Activated CD8-positive, alpha-beta memory T cell treated with anti-CD3 and anti-CD28 coated beads for 1 hour (primary cell): ENCODE measurements around the gene MICAL2.

Experiments used
- DNase-seq, 2 donors: peaks; one replicate each; pipeline ENCODE4 v3.0.0-alpha.2; 2020; ENCODE audit warnings: low read depth in 1 of 2; ENCODE audit errors: extremely low read depth in 1 of 2

Gene MICAL2, protein sequence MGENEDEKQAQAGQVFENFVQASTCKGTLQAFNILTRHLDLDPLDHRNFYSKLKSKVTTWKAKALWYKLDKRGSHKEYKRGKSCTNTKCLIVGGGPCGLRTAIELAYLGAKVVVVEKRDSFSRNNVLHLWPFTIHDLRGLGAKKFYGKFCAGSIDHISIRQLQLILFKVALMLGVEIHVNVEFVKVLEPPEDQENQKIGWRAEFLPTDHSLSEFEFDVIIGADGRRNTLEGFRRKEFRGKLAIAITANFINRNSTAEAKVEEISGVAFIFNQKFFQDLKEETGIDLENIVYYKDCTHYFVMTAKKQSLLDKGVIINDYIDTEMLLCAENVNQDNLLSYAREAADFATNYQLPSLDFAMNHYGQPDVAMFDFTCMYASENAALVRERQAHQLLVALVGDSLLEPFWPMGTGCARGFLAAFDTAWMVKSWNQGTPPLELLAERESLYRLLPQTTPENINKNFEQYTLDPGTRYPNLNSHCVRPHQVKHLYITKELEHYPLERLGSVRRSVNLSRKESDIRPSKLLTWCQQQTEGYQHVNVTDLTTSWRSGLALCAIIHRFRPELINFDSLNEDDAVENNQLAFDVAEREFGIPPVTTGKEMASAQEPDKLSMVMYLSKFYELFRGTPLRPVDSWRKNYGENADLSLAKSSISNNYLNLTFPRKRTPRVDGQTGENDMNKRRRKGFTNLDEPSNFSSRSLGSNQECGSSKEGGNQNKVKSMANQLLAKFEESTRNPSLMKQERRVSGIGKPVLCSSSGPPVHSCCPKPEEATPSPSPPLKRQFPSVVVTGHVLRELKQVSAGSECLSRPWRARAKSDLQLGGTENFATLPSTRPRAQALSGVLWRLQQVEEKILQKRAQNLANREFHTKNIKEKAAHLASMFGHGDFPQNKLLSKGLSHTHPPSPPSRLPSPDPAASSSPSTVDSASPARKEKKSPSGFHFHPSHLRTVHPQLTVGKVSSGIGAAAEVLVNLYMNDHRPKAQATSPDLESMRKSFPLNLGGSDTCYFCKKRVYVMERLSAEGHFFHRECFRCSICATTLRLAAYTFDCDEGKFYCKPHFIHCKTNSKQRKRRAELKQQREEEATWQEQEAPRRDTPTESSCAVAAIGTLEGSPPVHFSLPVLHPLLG

DNA sequence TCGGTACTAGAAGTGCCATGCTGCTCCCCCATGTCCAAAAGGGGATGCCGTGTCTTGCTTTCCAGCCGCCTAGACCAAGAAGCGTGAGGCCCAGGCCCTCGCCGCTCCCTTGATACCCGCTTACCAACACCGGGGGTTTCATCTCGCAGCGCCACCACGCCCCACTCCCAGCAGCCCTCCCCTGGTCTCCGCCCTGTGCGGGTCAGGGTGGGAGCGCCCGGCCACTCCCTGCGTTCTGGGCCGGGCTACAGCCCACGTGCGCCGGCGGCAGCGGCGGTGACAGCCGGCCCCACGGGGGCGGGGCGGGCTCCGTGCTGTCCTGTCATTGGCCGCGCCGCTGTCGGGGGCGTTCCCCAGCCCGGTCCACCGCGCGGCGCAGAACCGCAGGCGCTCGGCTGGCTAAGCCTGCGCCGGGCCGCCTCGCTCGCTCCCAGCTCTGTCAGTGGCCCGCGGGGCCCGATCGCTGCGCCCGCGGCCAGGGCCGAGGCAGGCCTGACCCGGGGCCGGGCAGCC, at the start of gene MICAL2:
Gene MICAL2, plus strand, starts transcription at position 390 of the 513 bp plus-strand sequence. CDS start 51,566 bp downstream, outside the sequence.
- DNase-seq: peak; percentile 54 to 77

DNA sequence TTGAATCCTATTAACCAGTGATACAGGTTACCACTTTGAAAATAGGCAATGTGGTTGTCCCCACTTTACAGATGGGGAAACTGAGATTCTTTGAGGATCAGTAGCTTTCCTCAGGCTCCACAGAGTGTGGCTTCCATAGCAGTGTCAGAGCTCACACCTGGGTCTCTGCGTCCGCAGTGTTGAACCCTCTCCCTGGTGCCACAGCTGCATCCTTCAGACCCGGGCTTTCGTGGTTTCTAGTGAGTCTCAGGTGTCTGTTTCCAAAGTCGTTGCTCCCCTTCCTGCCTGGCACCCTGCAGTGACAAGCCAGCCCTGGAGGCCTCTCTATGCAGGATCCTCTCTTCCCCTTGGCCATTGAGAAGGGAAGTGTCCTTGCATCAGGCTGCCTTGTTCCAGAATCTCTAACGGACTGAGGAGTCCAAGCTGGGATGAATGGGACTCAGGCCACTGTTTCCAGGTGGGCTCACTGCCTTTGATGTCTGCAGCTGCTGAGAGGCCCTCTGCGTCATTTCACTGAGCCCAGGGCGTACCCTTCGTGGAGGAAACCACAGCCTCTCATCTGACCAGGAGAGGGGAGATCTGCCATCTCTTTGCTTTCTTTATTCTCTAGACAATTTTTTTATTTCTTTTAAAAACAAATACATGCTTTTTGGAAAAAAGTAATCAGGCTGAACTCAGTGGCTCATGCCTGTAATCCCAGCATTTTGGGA, 48.4 kb upstream of the MICAL2 start:
- DNase-seq: no peak

GRCh38 chr11:12063251-12063650, 47.1 kb upstream of the MICAL2 start:
- DNase-seq: no peak

GRCh38 chr11:12064136-12064953, 46.0 kb upstream of the MICAL2 start:
- DNase-seq: no peak

GRCh38 chr11:12064954-12065280, 45.5 kb upstream of the MICAL2 start:
- no peak for DNase-seq

GRCh38 chr11:12066056-12066798, 44.2 kb upstream of the MICAL2 start:
- no peak for DNase-seq

DNA sequence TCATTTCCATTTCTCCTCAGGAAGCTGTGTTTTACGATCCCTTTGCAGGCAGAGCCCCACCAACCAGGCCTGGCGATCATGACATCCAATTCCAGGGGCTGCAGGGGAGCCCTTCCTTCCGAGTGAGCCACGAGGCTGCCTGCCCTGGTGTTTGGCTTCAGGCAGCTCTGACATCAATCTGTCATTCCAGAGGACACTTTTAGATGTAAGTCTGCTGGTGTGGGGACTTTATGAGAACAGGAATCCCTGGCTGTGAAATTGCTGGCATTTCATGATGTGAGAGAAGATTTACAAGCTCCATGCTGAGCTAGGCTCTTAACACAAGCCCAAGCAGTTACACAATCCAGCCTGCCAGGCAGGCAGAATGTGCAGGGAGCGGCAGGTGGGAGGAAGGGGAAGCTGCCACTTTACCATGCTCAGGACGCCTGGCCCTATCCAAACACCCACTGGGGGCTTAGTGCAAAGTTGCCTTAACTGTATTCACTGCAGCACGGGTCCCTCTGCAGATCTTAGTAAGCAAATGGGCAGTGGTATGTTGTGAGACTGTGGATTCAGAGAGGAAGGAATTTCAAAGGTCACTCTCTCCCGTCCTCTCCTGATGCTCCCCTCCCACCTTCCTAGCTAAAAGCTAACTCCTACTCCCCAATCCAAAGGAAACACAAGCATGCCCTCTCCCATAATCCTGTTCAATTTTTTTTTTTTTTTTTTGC, 43.4 kb upstream of the MICAL2 start:
- DNase-seq: no peak

GRCh38 chr11:12067796-12068357, 42.5 kb upstream of the MICAL2 start:
- no peak for DNase-seq

DNA sequence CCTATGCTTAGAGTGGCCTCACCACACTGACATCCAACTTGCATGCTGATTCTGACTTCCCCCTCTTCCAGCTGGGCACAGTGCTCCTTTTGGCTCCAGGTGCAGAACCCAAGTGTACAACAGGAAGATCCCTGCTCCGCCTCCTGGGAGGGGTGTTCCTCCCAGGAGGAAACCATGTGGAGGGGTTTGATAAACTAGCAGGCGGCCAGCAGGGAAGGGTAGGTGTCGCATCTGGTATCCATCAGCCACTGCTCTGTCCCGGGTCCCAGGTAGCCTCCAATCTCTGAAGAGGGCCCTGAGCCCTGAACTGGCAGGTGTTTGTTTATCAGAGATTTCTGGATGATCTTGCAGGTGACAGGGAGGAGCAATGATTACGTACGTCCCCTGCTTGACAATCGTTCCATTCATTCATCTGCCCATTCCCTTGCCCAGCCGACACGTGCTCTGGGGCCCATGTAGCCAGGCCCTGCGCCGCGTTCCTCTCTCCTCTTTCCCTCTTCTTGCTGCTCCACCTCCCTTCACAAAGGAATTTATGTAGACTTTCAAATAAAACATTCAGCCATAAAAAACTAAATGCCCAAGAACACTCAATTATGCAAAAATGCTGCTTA, 41.2 kb upstream of the MICAL2 start:
- no peak for DNase-seq

GRCh38 chr11:12070446-12071267, 39.7 kb upstream of the MICAL2 start:
- no peak for DNase-seq

GRCh38 chr11:12071574-12071973, 38.8 kb upstream of the MICAL2 start:
- no peak for DNase-seq

DNA sequence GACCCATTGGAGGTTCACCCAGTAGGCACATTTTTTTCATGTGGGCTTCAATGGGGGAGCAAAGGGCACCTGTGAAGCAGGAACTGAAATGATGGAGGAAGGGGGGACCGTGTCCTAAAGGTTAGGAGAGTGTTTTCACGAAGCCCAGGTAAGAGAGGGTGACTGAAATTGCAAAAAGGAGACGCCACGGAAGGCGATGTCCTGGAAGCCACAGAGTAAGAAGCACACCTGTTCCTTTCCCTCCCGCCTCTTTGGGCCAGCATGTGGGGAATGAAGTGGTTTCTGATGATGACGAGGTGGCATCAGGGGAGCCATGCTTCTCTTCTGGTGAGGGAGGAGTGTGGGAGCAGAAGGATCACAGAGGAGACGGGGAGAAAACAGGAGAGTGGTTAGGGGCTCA, 37.0 kb upstream of the MICAL2 start:
- DNase-seq: no peak

GRCh38 chr11:12073886-12074285, 36.5 kb upstream of the MICAL2 start:
- DNase-seq: no peak

DNA sequence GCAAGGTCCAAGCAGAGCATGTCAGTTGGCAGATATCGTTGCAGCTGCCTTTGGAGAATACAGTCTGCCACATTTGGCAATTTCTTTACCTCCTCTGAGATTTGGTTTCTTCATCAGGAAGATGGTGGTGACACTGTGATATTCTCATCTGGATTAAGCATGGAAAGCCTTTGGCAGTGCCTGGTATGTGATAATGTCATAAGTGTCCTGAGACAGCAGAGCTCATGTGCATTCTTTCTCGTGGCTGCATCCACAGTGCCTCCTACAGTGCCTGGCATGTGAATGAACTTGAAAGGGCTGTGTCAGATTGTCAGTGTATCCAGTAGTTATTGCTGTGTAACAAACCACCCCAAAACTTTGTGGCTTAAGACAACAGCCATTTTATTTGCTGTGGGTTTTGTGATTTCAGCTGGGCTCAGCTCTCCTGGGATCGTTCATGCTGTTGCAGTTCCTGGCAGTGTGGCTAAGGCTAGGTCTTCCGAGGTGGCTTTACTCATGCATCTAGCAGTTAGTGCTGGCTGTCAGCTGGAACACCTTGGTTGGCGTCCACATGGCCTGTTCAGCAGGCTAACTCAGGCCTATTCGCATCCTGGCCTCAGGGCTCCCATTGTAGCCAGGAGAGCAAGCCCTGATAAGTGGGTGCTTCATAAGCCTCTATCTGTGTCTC, 35.7 kb upstream of the MICAL2 start:
- no peak for DNase-seq

GRCh38 chr11:12075291-12075690, 35.1 kb upstream of the MICAL2 start:
- no peak for DNase-seq
